ENCODE data around the gene LUZP2. TPM values are rescaled to one million over a fixed set of nuclear protein-coding genes. Genes with fewer than 3 reads are reported as not detected.

LUZP2 gene
- total and polyA plus RNA-seq, 4 donors, result 0.05 TPM; not detected in 3

DNA sequence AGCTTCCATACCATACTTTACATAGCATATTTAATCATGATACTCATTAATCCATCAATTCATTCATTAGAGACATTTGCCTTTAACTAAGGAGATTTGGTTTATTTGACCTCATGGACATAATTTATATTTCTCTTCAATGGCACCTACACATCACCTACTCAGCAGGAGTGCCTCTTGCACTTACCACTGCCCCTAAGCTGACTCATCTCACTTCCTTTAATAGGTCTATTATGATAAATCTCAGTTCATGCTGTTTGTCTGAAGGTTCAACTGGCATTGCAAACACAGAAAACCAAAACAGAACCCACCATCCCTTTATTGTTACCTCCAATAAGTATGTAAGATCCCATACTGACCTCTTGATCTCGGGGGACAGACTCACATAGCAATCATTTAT is 186.7 kb downstream of the LUZP2 start:
- WGBS, result 67% methylated on average over 1 of the region's 1 CpG
- Histone ChIP-seq H3K36me3 (ENCODE audit: control insufficient read depth in 4 of 4, insufficient read depth in 3 of 4, low read depth in 1 of 4, low read length in 3 of 4) (no peaks in the 10 kb centered on the region), H3K9me3 (ENCODE audit: control insufficient read depth in 4 of 4, low read length in 3 of 4) (no peaks in the 10 kb centered on the region), H3K9ac (ENCODE audit: low read depth in 1 of 2, low read length in 2 of 2) (no peak overlapping the region), H3K27me3 (ENCODE audit: control insufficient read depth in 4 of 4, insufficient read depth in 4 of 4, low read length in 3 of 4) (no peaks in the 10 kb centered on the region), H3K27ac (ENCODE audit: low read depth in 1 of 2, low read length in 2 of 2) (no peak overlapping the region), H3K4me1 (ENCODE audit: control insufficient read depth in 4 of 4, insufficient read depth in 4 of 4, low read length in 3 of 4) (no peaks in the 10 kb centered on the region), H3K4me3 (ENCODE audit: low read depth in 1 of 3, low read length in 3 of 3) (no peak overlapping the region)
- no peak for DNase-seq (ENCODE audit: low spot score)
- TF ChIP-seq, protein P1, sequence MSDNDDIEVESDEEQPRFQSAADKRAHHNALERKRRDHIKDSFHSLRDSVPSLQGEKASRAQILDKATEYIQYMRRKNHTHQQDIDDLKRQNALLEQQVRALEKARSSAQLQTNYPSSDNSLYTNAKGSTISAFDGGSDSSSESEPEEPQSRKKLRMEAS (IDR thresholded peaks at IDR 0.05), result no peak
- TF ChIP-seq, protein P2, sequence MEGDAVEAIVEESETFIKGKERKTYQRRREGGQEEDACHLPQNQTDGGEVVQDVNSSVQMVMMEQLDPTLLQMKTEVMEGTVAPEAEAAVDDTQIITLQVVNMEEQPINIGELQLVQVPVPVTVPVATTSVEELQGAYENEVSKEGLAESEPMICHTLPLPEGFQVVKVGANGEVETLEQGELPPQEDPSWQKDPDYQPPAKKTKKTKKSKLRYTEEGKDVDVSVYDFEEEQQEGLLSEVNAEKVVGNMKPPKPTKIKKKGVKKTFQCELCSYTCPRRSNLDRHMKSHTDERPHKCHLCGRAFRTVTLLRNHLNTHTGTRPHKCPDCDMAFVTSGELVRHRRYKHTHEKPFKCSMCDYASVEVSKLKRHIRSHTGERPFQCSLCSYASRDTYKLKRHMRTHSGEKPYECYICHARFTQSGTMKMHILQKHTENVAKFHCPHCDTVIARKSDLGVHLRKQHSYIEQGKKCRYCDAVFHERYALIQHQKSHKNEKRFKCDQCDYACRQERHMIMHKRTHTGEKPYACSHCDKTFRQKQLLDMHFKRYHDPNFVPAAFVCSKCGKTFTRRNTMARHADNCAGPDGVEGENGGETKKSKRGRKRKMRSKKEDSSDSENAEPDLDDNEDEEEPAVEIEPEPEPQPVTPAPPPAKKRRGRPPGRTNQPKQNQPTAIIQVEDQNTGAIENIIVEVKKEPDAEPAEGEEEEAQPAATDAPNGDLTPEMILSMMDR (IDR thresholded peaks at IDR 0.05; ENCODE audit: low read depth, low read length, missing input control), result no peak
- TF ChIP-seq NR2F2 (IDR thresholded peaks at IDR 0.05), result no peak

DNA sequence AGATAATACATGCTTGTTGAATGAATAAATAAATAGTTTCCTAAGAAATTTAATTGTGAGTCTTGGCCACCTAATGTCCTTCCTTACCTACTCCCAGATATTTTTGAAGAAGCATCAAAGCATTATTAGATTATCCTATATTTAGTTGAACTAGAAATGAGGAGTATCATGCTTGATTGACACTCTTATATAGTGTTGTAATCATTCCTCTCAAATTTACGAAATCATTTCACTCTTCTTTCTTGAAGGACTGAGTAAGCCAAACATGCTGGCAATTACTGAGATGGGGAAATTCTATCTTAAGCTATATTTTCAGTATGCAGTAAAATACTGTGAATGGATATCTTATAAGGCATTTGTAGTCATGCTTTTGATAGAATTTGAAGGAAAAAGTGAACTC is 189.0 kb downstream of the LUZP2 start:
- no peaks in the 10 kb centered on the region for H3K27me3 ChIP-seq (ENCODE audit: control insufficient read depth in 4 of 4, insufficient read depth in 4 of 4, low read length in 3 of 4)
- no peaks in the 10 kb centered on the region for H3K4me1 ChIP-seq (ENCODE audit: control insufficient read depth in 4 of 4, insufficient read depth in 4 of 4, low read length in 3 of 4)
- H3K9me3 ChIP-seq (ENCODE audit: control insufficient read depth in 4 of 4, low read length in 3 of 4), result no peaks in the 10 kb centered on the region
- H3K27ac ChIP-seq (ENCODE audit: low read depth in 1 of 2, low read length in 2 of 2), result no peak overlapping the region
- no peak for DNase-seq (ENCODE audit: low spot score)
- H3K36me3 ChIP-seq (ENCODE audit: control insufficient read depth in 4 of 4, insufficient read depth in 3 of 4, low read depth in 1 of 4, low read length in 3 of 4), result no peaks in the 10 kb centered on the region
- 73% methylated on average over 1 of the region's 1 CpG for WGBS
- TF ChIP-seq, protein P3, sequence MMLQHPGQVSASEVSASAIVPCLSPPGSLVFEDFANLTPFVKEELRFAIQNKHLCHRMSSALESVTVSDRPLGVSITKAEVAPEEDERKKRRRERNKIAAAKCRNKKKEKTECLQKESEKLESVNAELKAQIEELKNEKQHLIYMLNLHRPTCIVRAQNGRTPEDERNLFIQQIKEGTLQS (IDR thresholded peaks at IDR 0.05), result no peak
- TF ChIP-seq, protein P1 (IDR thresholded peaks at IDR 0.05), result no peak
- no peak for TF ChIP-seq RAD21 (IDR thresholded peaks at IDR 0.05)
- no peak for TF ChIP-seq EGR1 (IDR thresholded peaks at IDR 0.05; ENCODE audit: low read depth in 2 of 2)
- TF ChIP-seq JUND (IDR thresholded peaks at IDR 0.05), result no peak
- TF ChIP-seq, protein P2 (IDR thresholded peaks at IDR 0.05; ENCODE audit: low read depth, low read length, missing input control), result no peak
- no peak for TF ChIP-seq HNF4A (conservative IDR thresholded peaks at IDR 0.05)
- TF ChIP-seq HNF4G (IDR thresholded peaks at IDR 0.05), result no peak
- no peak for TF ChIP-seq RXRA (IDR thresholded peaks at IDR 0.05)
- TF ChIP-seq NR2F2 (IDR thresholded peaks at IDR 0.05), result no peak
- TF ChIP-seq YY1 (IDR thresholded peaks at IDR 0.05), result no peak
- no peak for TF ChIP-seq FOXA1 (IDR thresholded peaks at IDR 0.05)
- TF ChIP-seq, protein P4, sequence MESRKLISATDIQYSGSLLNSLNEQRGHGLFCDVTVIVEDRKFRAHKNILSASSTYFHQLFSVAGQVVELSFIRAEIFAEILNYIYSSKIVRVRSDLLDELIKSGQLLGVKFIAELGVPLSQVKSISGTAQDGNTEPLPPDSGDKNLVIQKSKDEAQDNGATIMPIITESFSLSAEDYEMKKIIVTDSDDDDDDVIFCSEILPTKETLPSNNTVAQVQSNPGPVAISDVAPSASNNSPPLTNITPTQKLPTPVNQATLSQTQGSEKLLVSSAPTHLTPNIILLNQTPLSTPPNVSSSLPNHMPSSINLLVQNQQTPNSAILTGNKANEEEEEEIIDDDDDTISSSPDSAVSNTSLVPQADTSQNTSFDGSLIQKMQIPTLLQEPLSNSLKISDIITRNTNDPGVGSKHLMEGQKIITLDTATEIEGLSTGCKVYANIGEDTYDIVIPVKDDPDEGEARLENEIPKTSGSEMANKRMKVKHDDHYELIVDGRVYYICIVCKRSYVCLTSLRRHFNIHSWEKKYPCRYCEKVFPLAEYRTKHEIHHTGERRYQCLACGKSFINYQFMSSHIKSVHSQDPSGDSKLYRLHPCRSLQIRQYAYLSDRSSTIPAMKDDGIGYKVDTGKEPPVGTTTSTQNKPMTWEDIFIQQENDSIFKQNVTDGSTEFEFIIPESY (IDR thresholded peaks at IDR 0.05), result no peak
- no peak for TF ChIP-seq GABPA (IDR thresholded peaks at IDR 0.05 in 1 of 2, conservative IDR thresholded peaks at IDR 0.05 in 1 of 2)
- no peak overlapping the region for H3K9ac ChIP-seq (ENCODE audit: low read depth in 1 of 2, low read length in 2 of 2)
- no peak overlapping the region for H3K4me3 ChIP-seq (ENCODE audit: low read depth in 1 of 3, low read length in 3 of 3)

Measured in liver (tissue), 9 donors.